Endothelial cell of umbilical vein (primary cell): ENCODE results near the gene PLXNB3.

Experiments used
- EZH2 ChIP-seq: IDR thresholded peaks from 2 replicates; pipeline ENCODE4 v1.6.1; 2012; ENCODE audit warnings: borderline replicate concordance, low read depth, mild to moderate bottlenecking, moderate library complexity, low read length, inconsistent platforms; ENCODE audit not compliant: severe bottlenecking
- GATA2 ChIP-seq: IDR thresholded peaks from 2 replicates; pipeline ENCODE4 v1.7.0; 2011; ENCODE audit warnings: low read depth, mild to moderate bottlenecking, moderate library complexity, mixed read lengths, low read length; ENCODE audit not compliant: insufficient read length, insufficient read depth
- MAX ChIP-seq: IDR thresholded peaks from 2 replicates; pipeline ENCODE4 v1.6.1; 2011; ENCODE audit not compliant: insufficient read depth, insufficient read length
- MYC ChIP-seq: IDR thresholded peaks from one replicate; pipeline ENCODE4 v1.6.1; 2011; ENCODE audit warnings: mild to moderate bottlenecking, low read depth, low read length
- POLR2A ChIP-seq: IDR thresholded peaks from 2 replicates; pipeline ENCODE4 v1.6.1; 2012; ENCODE audit warnings: low read depth, mild to moderate bottlenecking, control low read depth, low read length
- POLR2AphosphoS5 ChIP-seq: IDR thresholded peaks from 2 replicates; pipeline ENCODE4 v1.6.1; 2012; ENCODE audit warnings: low read depth, mild to moderate bottlenecking, control low read depth, low read length, moderate library complexity; ENCODE audit not compliant: insufficient read depth
- TF ChIP-seq, protein P1 (sequence below), 2 donors: IDR thresholded peaks; 1 replicate in 1 of 2; 2 replicates in 1 of 2; pipeline ENCODE4 v1.5.1; 2011; ENCODE audit warnings: low read length in 2 of 2, mild to moderate bottlenecking in 2 of 2, moderate library complexity in 2 of 2, control low read depth in 1 of 2, inconsistent platforms in 1 of 2, low read depth in 1 of 2; ENCODE audit not compliant: insufficient read depth in 1 of 2; ENCODE audit errors: extremely low read depth in 1 of 2

GRCh38 chrX:153736071-153736820 lies 27.8 kb upstream of the PLXNB3 start:
- TF ChIP-seq POLR2A (no peak), MYC (no peak), EZH2 (no peak), MAX (no peak), POLR2AphosphoS5 (no peak), GATA2 (no peak)
- TF ChIP-seq, protein P1, sequence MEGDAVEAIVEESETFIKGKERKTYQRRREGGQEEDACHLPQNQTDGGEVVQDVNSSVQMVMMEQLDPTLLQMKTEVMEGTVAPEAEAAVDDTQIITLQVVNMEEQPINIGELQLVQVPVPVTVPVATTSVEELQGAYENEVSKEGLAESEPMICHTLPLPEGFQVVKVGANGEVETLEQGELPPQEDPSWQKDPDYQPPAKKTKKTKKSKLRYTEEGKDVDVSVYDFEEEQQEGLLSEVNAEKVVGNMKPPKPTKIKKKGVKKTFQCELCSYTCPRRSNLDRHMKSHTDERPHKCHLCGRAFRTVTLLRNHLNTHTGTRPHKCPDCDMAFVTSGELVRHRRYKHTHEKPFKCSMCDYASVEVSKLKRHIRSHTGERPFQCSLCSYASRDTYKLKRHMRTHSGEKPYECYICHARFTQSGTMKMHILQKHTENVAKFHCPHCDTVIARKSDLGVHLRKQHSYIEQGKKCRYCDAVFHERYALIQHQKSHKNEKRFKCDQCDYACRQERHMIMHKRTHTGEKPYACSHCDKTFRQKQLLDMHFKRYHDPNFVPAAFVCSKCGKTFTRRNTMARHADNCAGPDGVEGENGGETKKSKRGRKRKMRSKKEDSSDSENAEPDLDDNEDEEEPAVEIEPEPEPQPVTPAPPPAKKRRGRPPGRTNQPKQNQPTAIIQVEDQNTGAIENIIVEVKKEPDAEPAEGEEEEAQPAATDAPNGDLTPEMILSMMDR (IDR thresholded peaks at IDR 0.05; ENCODE audit: extremely low read depth in 1 of 2, insufficient read depth in 1 of 2, low read depth in 1 of 2, low read length in 2 of 2): no peak
